ENCODE data around the gene EPN3.

Gene EPN3

DNA sequence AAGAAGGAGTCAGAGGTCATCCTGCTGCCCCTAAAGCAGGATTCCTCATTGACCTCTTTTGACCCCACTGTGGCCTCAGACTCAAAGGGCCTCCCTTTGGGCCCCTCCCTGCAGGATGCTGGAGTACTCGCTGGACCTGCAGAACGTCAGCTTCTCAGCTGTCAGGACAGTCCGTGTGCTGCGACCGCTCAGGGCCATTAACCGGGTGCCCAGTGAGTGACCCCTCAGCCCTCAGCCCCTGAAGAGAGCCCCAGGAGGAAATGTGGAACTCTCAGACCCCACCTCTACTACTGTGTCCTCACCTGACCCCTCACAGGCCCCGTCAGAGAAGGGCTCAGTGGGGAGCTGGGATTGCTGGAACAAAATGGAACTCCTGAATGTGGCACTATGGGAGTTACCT lies 37.1 kb downstream of the EPN3 start:
- DNase-seq (ENCODE audit: low read depth, low spot score): no peak

DNA sequence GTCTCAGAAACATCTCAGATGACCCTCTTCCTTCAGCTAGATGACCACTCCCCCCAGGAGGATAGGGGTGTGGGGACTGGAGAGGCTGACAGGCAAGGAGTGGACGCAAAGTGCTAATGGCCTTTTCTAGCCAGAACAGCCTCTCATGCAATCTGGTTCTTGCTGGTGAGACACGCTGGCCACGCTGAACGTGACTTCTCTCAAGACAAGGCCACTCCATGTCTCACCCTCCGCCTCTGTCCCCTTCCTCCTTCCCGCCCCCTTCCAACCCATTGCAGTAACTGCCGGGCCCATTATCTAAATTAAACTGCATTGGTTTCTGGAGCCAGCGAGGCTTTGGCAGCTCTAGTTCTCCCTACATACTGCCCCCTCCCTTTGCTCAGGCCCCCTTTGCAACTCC lies 37.5 kb downstream of the EPN3 start:
- DNase-seq (ENCODE audit: low read depth, low spot score): no peak

DNA sequence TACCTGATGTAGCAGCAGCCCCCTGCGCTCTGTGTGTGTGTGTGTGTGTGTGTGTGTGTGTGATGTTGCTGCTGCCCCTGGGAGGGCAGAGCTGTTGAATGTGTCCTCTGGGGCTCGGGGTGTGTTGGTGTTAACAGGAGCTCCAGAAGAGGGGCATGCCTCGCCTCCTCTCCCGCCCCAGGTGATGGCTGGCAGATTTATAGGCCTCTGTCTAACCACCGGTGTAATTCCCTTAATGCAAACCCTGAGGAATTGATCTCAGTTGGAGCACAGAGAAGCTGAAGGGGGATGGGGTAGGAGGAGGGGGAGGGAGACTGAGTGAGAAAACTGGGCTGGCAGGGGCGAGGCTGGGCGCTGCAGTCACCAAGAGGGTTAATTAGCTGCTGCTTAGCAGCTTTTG lies 38.0 kb downstream of the EPN3 start:
- no peak for DNase-seq (ENCODE audit: low read depth, low spot score)

DNA sequence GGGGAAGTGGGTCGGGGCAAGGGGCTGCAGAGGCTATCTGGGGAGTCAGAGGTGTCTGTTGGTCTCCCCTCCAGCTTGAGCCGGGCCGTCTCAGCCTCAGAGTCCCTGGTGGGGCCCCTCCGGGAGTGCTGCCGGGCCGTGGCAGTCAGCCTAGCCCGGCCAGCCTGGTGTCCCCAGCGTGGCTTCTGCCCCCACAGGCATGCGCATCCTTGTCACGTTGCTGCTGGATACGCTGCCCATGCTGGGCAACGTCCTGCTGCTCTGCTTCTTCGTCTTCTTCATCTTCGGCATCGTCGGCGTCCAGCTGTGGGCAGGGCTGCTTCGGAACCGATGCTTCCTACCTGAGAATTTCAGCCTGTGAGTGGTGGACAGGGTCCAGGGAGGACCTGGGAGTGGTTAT lies 39.1 kb downstream of the EPN3 start:
- DNase-seq (ENCODE audit: low read depth, low spot score): no peak

DNA sequence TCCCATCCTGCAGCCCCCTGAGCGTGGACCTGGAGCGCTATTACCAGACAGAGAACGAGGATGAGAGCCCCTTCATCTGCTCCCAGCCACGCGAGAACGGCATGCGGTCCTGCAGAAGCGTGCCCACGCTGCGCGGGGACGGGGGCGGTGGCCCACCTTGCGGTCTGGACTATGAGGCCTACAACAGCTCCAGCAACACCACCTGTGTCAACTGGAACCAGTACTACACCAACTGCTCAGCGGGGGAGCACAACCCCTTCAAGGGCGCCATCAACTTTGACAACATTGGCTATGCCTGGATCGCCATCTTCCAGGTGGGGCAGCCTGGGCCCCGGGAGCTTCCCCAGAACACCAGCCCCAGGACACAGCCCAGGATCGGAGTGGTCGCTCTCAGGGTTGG lies 40.0 kb downstream of the EPN3 start:
- no peak for DNase-seq (ENCODE audit: low read depth, low spot score)

DNA sequence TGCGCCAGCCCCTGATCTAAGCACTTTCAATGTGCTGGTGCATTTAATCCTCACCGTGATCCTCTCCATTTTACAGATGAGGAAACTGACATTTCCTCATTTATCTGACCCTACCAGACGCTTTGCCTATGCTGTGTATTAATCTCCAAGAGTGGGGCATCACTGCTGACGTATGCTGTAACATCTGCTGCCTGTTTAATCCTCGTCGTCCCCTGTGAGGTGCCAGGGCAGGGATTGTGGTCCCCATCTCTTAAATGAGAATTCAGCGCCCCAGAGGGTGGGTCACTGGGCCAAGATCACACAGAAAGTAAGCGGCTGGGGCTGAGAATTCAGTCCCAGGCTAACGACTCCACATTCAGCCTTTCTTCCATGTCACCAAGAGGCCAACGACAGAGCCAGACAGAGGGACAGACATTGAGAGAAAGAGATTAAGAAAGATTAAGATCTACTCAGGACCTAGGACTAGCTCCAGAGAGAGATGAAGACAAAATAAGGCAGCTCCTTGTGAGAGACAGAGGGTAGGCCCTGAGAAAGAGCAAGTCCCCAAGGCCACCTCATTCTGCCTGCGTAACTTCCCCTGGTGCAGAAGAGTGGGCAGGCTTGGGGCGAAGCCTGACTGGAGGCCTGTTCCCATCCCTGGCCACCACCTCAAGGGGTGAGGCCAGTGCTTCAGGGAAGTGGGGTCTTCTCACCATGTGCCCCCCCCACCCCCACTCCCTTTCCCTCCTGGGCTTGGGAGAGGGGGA lies 41.5 kb downstream of the EPN3 start:
- DNase-seq (ENCODE audit: low read depth, low spot score): no peak

DNA sequence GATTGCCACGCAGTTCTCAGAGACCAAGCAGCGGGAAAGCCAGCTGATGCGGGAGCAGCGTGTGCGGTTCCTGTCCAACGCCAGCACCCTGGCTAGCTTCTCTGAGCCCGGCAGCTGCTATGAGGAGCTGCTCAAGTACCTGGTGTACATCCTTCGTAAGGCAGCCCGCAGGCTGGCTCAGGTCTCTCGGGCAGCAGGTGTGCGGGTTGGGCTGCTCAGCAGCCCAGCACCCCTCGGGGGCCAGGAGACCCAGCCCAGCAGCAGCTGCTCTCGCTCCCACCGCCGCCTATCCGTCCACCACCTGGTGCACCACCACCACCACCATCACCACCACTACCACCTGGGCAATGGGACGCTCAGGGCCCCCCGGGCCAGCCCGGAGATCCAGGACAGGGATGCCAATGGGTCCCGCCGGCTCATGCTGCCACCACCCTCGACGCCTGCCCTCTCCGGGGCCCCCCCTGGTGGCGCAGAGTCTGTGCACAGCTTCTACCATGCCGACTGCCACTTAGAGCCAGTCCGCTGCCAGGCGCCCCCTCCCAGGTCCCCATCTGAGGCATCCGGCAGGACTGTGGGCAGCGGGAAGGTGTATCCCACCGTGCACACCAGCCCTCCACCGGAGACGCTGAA lies 43.2 kb downstream of the EPN3 start:
- DNase-seq (ENCODE audit: low read depth, low spot score): no peak

DNA sequence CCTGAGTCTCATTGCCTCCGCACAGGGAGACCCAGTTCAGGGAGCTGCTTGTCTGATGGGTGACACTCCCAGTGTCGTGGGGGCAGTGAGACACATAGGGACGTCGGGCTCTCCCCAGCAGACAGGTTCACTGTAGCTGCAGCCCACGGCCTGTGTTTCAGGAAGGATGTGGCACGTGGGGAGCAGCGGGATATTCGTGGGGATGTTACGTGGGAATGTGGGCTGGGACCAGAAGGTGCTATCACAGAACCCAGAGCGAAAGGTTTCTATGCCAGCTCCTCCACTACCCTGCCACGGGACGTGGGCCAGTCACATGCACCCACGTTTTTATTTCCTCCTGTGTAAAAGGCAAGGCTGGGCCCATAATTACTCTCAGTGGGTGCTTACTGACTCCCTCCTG lies 44.3 kb downstream of the EPN3 start:
- no peak for DNase-seq (ENCODE audit: low read depth, low spot score)

DNA sequence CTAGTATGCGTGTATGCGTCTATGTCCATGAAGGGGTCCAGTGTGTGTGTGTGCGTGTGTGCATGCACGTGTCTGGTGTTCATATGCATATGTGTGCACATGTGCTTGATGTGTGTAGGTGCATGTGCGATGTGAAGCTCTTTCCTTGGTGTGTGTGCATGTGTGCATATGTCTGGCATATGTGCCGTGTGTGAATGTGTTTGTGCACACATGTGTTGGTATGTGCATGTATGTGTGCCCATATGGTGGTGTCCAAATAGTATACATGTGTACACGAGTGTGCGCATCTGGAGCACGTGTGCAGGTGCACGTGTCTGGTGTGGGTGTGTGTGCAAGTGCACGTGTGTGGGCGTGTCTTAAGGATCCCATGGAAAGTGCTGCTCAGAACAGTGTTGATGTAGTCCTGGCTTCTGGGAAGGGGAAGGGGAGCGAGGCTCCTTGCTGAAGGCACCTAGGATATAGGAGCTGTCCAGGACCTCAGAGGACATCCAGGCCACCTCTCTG lies 45.0 kb downstream of the EPN3 start:
- no peak for DNase-seq (ENCODE audit: low read depth, low spot score)

DNA sequence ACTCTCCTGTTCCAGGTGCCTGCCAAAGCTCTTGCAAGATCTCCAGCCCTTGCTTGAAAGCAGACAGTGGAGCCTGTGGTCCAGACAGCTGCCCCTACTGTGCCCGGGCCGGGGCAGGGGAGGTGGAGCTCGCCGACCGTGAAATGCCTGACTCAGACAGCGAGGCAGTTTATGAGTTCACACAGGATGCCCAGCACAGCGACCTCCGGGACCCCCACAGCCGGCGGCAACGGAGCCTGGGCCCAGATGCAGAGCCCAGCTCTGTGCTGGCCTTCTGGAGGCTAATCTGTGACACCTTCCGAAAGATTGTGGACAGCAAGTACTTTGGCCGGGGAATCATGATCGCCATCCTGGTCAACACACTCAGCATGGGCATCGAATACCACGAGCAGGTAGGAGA lies 45.6 kb downstream of the EPN3 start:
- no peak for DNase-seq (ENCODE audit: low read depth, low spot score)

DNA sequence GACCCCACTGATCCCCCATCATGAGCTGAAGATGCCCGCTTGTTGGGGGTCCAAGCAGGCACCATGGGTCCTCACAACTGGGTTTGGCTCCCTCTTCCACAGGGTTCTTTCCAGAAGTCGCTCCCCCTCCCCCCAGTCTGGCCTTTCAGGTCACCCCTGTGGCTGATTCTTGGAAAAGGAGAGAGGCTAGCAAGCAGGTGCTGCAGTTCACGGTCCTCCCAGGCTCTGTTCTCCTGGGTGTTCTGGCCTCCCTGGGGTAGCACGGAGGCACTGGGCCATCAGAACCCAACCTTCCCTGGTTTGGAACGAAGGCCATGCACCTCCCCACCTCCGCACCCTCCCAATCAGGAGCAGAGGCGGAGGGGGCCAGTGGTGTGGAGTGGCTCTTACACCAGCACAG lies 46.9 kb downstream of the EPN3 start:
- DNase-seq (ENCODE audit: low read depth, low spot score): no peak

DNA sequence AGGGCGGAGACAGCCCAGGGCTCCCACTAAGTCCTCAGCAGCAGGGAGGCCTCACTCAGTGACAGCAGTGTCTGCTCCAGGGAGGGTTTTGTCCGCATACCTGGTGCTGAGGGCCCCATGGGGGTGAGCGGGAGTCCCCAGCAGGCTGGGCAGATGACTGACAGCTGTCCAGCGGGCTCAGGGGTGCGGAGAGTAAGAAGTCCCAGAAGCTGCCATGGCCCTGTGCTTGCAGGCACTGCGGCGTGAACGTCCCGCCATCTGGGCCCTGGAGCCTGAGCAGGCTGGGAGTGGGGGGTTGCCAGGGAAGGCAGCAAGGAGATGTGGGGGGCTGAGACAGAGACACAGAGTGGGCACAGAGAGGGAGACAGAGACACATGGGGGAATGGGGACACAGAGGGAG lies 48.1 kb downstream of the EPN3 start:
- DNase-seq (ENCODE audit: low read depth, low spot score): no peak

DNA sequence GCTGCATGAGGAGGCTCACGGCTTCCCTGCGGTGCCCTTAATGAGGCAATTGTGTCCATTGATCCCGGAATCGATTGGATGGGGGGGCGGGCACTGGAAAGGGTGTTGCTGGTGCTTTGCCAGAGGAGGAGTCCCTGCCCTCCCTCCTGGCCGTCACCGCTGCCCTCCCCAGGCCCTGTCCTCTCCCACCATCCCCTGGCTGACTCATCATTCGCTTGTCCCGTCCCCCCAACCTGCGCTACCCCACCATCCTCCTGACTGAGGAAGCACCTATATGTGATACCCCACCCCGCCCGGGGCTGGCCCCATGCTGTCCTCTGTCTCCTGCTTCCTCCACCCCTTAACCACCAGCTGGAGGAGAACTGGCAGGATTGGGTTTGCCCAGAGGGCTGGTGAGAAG lies 48.8 kb downstream of the EPN3 start:
- no peak for DNase-seq (ENCODE audit: low read depth, low spot score)

DNA sequence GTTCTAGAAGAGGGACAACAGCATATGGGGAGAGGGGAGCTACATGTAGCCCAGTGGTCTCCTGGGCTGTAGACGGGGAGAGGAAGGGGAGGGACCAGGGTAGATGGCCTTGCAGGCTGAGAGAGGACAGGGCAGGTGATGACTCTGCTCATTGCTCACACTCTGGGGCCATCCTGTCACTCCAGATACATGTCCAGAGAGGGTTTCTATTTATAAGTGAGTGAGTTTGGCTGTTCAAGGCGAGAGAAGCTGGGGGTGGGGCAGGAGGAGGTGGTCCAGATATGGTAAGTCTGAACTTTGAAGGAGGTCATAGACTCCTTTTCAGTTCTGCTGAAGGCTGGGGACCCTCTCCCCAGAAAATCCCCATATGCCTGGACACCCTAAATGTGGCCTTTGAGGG lies 50.2 kb downstream of the EPN3 start:
- DNase-seq (ENCODE audit: low read depth, low spot score): no peak

DNA sequence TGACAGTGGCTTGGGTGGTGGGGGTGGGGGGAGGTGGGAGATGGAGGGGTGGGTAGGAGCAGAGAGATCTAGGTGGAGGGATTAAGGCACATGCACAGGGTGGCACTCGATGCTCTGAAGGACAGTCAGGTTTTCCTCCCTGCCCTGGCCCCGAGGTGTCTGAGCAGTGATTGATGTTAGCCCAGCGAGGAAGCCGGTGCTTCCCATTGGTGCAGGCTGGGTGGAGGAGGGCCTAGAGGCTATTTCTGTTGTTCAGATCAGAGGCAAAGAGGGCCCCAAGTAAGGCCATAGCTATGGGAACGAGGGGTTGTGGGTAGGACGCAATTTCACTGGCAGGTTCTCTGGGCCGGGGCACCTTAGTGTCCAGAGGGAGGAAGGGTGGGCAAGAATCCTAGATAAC lies 51.1 kb downstream of the EPN3 start:
- DNase-seq (ENCODE audit: low read depth, low spot score): no peak

DNA sequence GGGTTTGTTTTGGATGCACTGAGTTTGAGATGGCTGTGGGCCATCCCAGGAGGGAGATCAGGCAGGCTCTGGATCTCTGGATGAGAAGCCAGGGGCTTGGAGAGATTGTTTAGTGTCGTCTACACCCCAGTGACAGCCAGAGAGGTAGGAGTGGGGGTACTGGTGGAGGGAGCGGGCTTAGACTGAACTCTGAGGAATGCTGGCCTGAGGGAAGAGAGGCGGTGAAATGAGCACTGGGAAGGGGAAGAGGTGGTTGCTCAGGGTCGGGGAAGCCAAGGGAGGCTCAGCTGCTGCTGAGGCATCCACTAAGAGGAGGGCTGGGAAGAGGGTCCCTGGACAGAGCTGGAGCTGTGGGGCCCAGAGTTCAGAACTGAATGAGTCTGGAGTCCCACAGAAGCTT lies 51.6 kb downstream of the EPN3 start:
- no peak for DNase-seq (ENCODE audit: low read depth, low spot score)

DNA sequence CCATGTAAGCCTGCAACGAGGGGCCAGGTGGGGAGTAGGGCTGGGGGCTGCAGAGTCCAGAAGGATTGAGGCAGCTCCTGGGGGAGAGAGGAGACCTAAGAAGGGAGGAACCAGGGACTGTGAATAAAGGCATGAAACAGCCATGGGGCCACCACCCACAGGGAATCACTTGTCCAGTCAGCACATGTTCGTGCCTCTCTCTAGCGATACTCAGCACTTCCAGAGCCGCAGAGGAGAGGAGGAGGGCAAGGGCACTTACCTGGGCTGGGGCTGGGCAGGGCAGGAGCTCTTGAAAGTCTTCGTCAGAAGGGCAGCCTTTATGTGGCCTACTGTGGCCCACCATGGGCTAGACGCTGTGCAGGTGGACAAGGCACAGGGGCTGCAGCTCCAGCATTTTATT lies 52.2 kb downstream of the EPN3 start:
- no peak for DNase-seq (ENCODE audit: low read depth, low spot score)

DNA sequence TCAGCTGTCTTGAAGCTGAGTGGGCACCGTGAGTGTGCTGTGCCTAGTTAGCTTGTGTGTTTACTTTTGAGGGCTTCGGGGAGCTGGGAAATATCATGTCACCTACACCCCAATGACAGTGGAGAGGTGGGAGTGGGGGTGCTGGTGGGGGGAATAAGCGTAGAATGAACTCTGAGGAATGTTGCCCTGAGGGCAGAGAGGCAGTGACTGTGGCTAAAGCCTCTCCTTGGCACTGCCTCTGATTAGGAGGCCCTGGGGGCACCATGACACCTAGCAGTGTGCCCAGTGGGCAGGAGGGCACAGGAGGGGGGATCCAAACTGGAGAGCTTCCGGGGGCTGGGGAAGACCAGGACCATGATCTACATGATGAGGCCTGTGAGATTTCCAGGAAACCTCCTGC lies 52.8 kb downstream of the EPN3 start:
- DNase-seq (ENCODE audit: low read depth, low spot score): no peak

DNA sequence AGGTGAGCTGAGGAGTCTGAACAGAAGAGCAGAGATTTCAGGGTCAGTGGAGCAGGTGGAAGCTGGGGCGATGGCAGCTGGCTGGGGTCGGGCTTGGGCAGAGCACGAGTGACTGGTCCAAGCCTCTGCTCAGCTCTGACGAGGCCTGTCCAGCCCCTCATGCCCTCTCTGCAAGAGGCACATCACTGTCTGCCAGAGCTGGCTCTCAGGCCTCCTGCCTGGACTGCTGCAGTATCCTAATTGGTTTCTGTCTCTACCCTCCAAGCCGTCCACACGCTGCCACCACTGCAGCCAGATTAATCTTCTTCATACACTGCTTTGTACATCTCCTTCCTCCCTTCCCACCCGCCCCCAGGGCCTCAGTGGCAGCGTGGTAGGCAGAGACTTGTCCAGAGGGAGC lies 53.4 kb downstream of the EPN3 start:
- DNase-seq (ENCODE audit: low read depth, low spot score): no peak

DNA sequence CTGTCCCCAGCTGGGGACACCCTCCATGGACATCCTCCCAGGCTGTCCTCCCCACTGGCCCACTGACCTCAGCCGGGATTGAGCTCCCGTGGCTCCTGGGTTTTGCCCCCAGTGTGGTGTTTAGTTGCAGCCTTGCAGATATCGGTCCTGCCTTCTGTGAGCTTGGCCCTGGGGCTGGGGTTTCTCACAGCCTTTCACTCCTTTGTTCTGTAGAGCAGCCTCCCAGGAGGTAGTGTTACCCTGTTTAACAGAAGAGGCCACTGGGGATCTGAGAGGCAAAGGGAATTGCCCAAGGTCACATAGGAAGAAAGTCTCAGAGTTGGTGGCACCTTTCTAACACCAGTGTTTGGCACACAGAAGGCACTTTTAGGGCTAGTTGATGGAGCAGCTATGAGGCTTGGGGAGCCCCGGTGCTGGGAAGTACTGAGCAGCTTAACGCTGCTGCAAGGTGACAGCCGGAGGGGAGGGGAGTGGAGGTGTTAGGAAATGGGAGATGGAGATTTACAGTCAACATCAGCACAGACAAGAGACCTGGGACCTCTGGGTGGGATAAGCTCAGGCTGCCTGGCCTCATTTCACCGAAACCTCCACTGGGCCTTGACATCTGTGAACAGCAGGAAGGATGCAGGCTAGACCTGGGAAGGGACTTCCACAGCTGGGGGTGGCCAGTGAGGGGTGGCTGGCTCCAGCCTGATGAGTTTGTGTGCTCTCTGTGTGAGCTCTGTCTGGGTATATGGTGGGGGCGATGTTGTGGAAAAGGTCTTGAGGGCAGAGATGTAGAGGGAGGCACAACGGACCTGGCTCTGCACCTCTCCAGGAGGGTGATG lies 54.1 kb downstream of the EPN3 start:
- DNase-seq (ENCODE audit: low read depth, low spot score): no peak

DNA sequence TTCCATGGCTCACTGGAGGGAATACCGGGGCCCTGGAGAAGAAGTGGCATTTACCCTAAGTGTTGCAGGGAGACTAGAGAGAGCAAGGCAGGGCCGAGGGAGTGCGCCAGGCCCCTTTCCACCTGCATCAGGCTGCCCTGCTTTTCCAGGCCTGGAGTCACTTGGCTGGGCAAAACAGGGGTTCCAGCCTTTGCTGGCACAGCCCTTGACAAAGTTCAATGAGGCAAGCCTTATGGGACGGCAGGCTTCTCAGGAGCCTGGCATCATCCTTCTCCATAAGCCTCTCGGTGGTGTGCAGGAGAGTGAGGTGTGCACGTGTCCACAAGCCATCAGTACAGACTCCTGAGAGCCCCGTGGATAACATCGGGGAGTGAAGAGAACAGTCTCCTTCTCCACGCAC lies 55.0 kb downstream of the EPN3 start:
- no peak for DNase-seq (ENCODE audit: low read depth, low spot score)

DNA sequence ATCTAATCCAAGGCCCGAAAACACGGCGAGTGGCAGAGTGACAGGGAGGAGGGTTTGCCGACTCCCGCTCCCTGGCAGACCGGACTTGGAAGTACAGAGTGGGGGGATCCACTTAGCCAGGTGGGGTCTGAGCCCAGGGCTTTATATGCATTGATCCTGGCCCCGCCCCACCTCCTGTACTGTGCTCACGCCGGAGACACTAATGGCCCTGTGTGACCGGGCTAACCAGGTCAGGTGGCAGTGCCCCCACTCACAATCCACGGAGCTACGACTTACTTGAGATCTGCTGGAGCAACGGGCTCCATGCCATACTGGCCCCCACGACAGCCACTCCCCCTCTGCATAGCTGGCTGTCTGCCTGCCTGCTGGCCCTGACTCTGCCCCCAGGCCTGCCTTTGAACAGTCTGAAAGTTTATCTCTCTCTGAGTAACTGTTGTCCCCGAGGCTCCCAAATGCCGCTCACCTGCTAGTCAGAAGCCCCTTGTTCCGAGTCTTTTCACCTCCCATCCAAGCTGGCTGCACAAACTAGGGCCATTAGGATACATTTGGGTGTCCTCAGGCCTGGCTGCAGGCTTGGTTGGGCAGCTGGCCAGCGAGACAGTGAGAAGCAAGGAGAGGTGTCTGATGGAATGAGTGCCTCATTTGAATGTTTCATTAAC lies 56.0 kb downstream of the EPN3 start:
- DNase-seq (ENCODE audit: low read depth, low spot score): no peak
